Kidney (tissue), 14 donors: ENCODE data around the gene RALGPS1. TPM values are rescaled to one million over a fixed set of nuclear protein-coding genes. Genes with fewer than 3 reads are reported as not detected.

Experiments used
- DNase-seq, 5 donors: peaks; one replicate each; pipeline ENCODE4 v3.0.0-alpha.2; 2013 to 2020
- FAIRE-seq: peaks from 2 replicates; lab custom pipeline; 2012; peaks lifted over from hg19 to GRCh38; lab: Jason Lieb, UNC
- H3K27ac ChIP-seq, 2 donors: one replicate each; pipeline ENCODE4 v1.7.0; 2013; ENCODE audit warnings: low read depth in 2 of 2, low read length in 2 of 2, inconsistent platforms in 1 of 2
- H3K27me3 ChIP-seq: one replicate; pipeline ENCODE4 v1.7.1; 2013; ENCODE audit warnings: low read length, inconsistent platforms; ENCODE audit not compliant: control insufficient read depth, insufficient read depth
- H3K36me3 ChIP-seq, 3 donors: one replicate each; pipeline versions ENCODE4 v1.7.0 to v1.7.1; 2013; ENCODE audit warnings: low read length in 3 of 3, control low read depth in 1 of 3, inconsistent platforms in 1 of 3; ENCODE audit not compliant: insufficient read depth in 3 of 3, control insufficient read depth in 2 of 3
- H3K4me1 ChIP-seq, 3 donors: one replicate each; pipeline versions ENCODE4 v1.7.0 to v1.7.1; 2013; ENCODE audit warnings: low read length in 3 of 3, inconsistent platforms in 1 of 3, low read depth in 1 of 3; ENCODE audit not compliant: control insufficient read depth in 2 of 3, insufficient read depth in 2 of 3
- H3K4me3 ChIP-seq, 3 donors: one replicate each; pipeline versions ENCODE4 v1.7.0 to v1.8.1; 2013; ENCODE audit warnings: low read length in 3 of 3, control low read depth in 1 of 3, inconsistent platforms in 1 of 3
- H3K9ac ChIP-seq, 3 donors: one replicate each; pipeline versions ENCODE4 v1.7.0 to v1.7.1; 2013; ENCODE audit warnings: low read length in 3 of 3, control low read depth in 1 of 3, inconsistent platforms in 1 of 3
- H3K9me3 ChIP-seq, 3 donors: one replicate each; pipeline versions ENCODE4 v1.7.0 to v1.7.1; 2013; ENCODE audit warnings: low read length in 3 of 3, control low read depth in 1 of 3, inconsistent platforms in 1 of 3; ENCODE audit not compliant: control insufficient read depth in 2 of 3, insufficient read depth in 1 of 3
- CTCF ChIP-seq: IDR thresholded peaks from 3 replicates; pipeline ENCODE4 v1.5.1; 2012; ENCODE audit warnings: mild to moderate bottlenecking, moderate library complexity, borderline replicate concordance; ENCODE audit not compliant: insufficient read depth; ENCODE audit errors: extremely low read depth
- intact Hi-C: fragments of 100-400 bp; cut with DNase I; formaldehyde crosslinking; loops from one replicate; pipeline ENCODE4 v1.11.1; 2022
- polyA plus RNA-seq: library from polyadenylated mRNA; stranded (reverse); fragments of 350-450 nt; fragmentation: Illumina TruSeq; extraction: RNeasy Lipid Tissue Mini Kit (QIAGEN cat#74804); gene quantifications from one replicate; pipeline ENCODE4 v1.2.3, GENCODE V29; 2014; ENCODE audit warnings: low read depth, low replicate concordance; ENCODE audit not compliant: insufficient read depth
- total RNA-seq: library from RNA; stranded (reverse); fragmentation: NEBNext Ultra II Directional; extraction: Animal tissue kit (Norgen Biotek cat#: 25700); gene quantifications from one replicate; pipeline ENCODE4 v1.2.1, GENCODE V29; 2021
- donor health status: control.
- donor health status: control.
- donor health status: control.
- donor health status: control.
- donor health status: control.
- donor health status: DM: yes; HTN: yes; CAD: no.
- donor health status: Normal renal cell carcinoma (clear cell type).

RALGPS1 gene
- total and polyA plus RNA-seq, 2 donors from 2014 or later: 9.4 to 25.2 TPM

- no peak overlapping the region for H3K27ac ChIP-seq
- no peak for FAIRE-seq
- H3K4me1 ChIP-seq: peaks cover 0 to 4% (median 0%) of the 10 kb centered on the region in 3 donors
- DNase-seq: peak in 2 of 5 donors; percentile 20 to 61
- no peaks in the 10 kb centered on the region for H3K9me3 ChIP-seq
- H3K4me3 ChIP-seq: no peak overlapping the region
- H3K36me3 ChIP-seq: no peaks in the 10 kb centered on the region
- H3K9ac ChIP-seq: no peak overlapping the region
- intact Hi-C loops: no loop called here
- TF ChIP-seq CTCF: no peak
- H3K27me3 ChIP-seq: no peaks in the 10 kb centered on the region
Measured at GRCh38 chr9:127154003-127154389, 239.4 kb downstream of the RALGPS1 start.

GRCh38 chr9:127154390-127155191, 240.0 kb downstream of the RALGPS1 start:
- FAIRE-seq (no peak), DNase-seq (peak in 1 of 5 donors; percentile 71)
- intact Hi-C loops: no loop called here

GRCh38 chr9:127155314-127155960, 240.9 kb downstream of the RALGPS1 start:
- H3K27ac ChIP-seq: no peak overlapping the region
- H3K4me3 ChIP-seq: no peak overlapping the region
- no peaks in the 10 kb centered on the region for H3K27me3 ChIP-seq
- FAIRE-seq (no peak), DNase-seq (no peak)
- H3K36me3 ChIP-seq: no peaks in the 10 kb centered on the region
- H3K4me1 ChIP-seq: peaks cover 0 to 11% (median 6%) of the 10 kb centered on the region in 3 donors
- no peaks in the 10 kb centered on the region for H3K9me3 ChIP-seq
- TF ChIP-seq CTCF: no peak
- H3K9ac ChIP-seq: no peak overlapping the region
- intact Hi-C loops: no loop called here

More at GRCh38 chr9:127154390-127155191, 240.0 kb downstream of the RALGPS1 start:
- H3K9ac ChIP-seq: no peak overlapping the region
- peaks cover 0 to 6% (median under 1%) of the 10 kb centered on the region in 3 donors for H3K4me1 ChIP-seq
- no peak overlapping the region for H3K27ac ChIP-seq
- no peak for TF ChIP-seq CTCF
- no peaks in the 10 kb centered on the region for H3K9me3 ChIP-seq
- no peaks in the 10 kb centered on the region for H3K36me3 ChIP-seq
- H3K27me3 ChIP-seq: no peaks in the 10 kb centered on the region
- H3K4me3 ChIP-seq: no peak overlapping the region
